GM23338 (cell line): ENCODE data around the gene PIGS. TPM values are rescaled to one million over a fixed set of nuclear protein-coding genes. Genes with fewer than 3 reads are reported as not detected.
A peak's percentile ranks its signal among the peaks of the same experiment; 100 is the strongest.

ENCODE experiments used
- ATAC-seq: fragments of 200-7000 bp; cut with Tn5 transposase; 3 replicates; pipeline ENCODE4 v1.9.1; 2020
- DNase-seq: peaks from one replicate; pipeline ENCODE4 v3.0.0-alpha.2; 2015; ENCODE audit warnings: low spot score
- H2AFZ ChIP-seq: fragments of 200-600 bp; sonication (generic); 2 replicates; pipeline ENCODE4 v1.8.0; 2016; ENCODE audit warnings: antibody characterized with exemption, mild to moderate bottlenecking, moderate library complexity
- H3F3A ChIP-seq: fragments of 200-600 bp; sonication (generic); replicated peaks from 2 replicates; pipeline ENCODE4 v1.8.0; 2017; ENCODE audit warnings: antibody characterized with exemption, mixed run types, low read depth
- H3K27ac ChIP-seq: fragments of 200-600 bp; sonication (generic); 2 replicates; pipeline ENCODE4 v1.6.1; 2016; ENCODE audit warnings: low read depth
- H3K27me3 ChIP-seq: fragments of 200-600 bp; sonication (generic); 2 replicates; pipeline ENCODE4 v1.8.0; 2016; ENCODE audit warnings: mild to moderate bottlenecking, mixed run types, moderate library complexity; ENCODE audit not compliant: insufficient read depth
- H3K36me3 ChIP-seq: fragments of 200-600 bp; sonication (generic); 2 replicates; pipeline ENCODE4 v1.8.0; 2016; ENCODE audit warnings: mild to moderate bottlenecking; ENCODE audit not compliant: insufficient read depth
- H3K4me1 ChIP-seq: fragments of 200-600 bp; sonication (generic); 2 replicates; pipeline ENCODE4 v1.8.0; 2016; ENCODE audit warnings: mild to moderate bottlenecking, moderate library complexity; ENCODE audit not compliant: insufficient read depth
- H3K4me2 ChIP-seq: fragments of 200-600 bp; sonication (generic); 2 replicates; pipeline ENCODE4 v1.7.1; 2017; ENCODE audit warnings: mixed run types
- H3K4me3 ChIP-seq: fragments of 200-600 bp; sonication (generic); 2 replicates; pipeline ENCODE4 v1.6.1; 2016; ENCODE audit warnings: mixed run types
- H3K79me2 ChIP-seq: fragments of 200-600 bp; sonication (generic); replicated peaks from 2 replicates; pipeline ENCODE4 v1.8.0; 2017; ENCODE audit warnings: mild to moderate bottlenecking; ENCODE audit not compliant: insufficient read depth
- H3K9me2 ChIP-seq: fragments of 200-600 bp; sonication (generic); 2 replicates; pipeline ENCODE4 v1.8.0; 2017; ENCODE audit not compliant: insufficient read depth
- H4K20me1 ChIP-seq: fragments of 200-600 bp; sonication (generic); replicated peaks from 2 replicates; pipeline ENCODE4 v1.8.0; 2017; ENCODE audit warnings: mild to moderate bottlenecking; ENCODE audit not compliant: insufficient read depth
- H3K27ac Mint-ChIP-seq: 2 replicates; pipeline ENCODE4 v1.8.0; 2020; ENCODE audit warnings: inconsistent platforms, mild to moderate bottlenecking, moderate library complexity, mixed read lengths
- H3K27me3 Mint-ChIP-seq: 3 replicates; pipeline ENCODE4 v1.8.0; 2022; ENCODE audit warnings: low read depth, mild to moderate bottlenecking, moderate library complexity, mixed read lengths, inconsistent platforms; ENCODE audit not compliant: insufficient read depth, poor library complexity
- H3K36me3 Mint-ChIP-seq: 3 replicates; pipeline ENCODE4 v1.8.0; 2021; ENCODE audit warnings: low read depth, mild to moderate bottlenecking, inconsistent platforms, moderate library complexity, mixed read lengths
- H3K4me1 Mint-ChIP-seq: 3 replicates; pipeline ENCODE4 v1.8.0; 2020; ENCODE audit warnings: mild to moderate bottlenecking, inconsistent platforms, mixed read lengths
- H3K4me3 Mint-ChIP-seq: 3 replicates; pipeline ENCODE4 v1.8.0; 2021; ENCODE audit warnings: moderate library complexity, mild to moderate bottlenecking, inconsistent platforms, mixed read lengths
- H3K9me3 Mint-ChIP-seq: 3 replicates; pipeline ENCODE4 v1.8.0; 2020; ENCODE audit warnings: moderate library complexity, mild to moderate bottlenecking, inconsistent platforms, mixed read lengths
- CREB1 ChIP-seq: fragments of 250-450 bp; sonication (Bioruptor Pico); IDR thresholded peaks from 2 replicates; pipeline ENCODE4 v1.5.0; 2020; ENCODE audit warnings: low read depth, mild to moderate bottlenecking, moderate library complexity
- CTCF ChIP-seq, 2 experiments: fragments of 200-600 bp in 1 of 2; sonication (generic) in 1 of 2; conservative IDR thresholded peaks; 2 replicates each; pipeline versions ENCODE4 v1.5.1 to v1.6.1; 2016 to 2017; ENCODE audit warnings: antibody characterized with exemption in 2 of 2, low read depth in 2 of 2, mild to moderate bottlenecking in 2 of 2, moderate library complexity in 1 of 2
- EZH2phosphoT487 ChIP-seq: fragments of 200-600 bp; sonication (generic); IDR thresholded peaks from one replicate; pipeline ENCODE4 v1.8.1; 2018; ENCODE audit warnings: antibody characterized with exemption; ENCODE audit not compliant: unreplicated experiment
- JUNB ChIP-seq: IDR thresholded peaks from one replicate; pipeline ENCODE4 v1.6.1; 2016; ENCODE audit warnings: antibody characterized with exemption; ENCODE audit not compliant: unreplicated experiment
- NANOG ChIP-seq: IDR thresholded peaks from 2 replicates; pipeline ENCODE4 v1.6.1; 2016; ENCODE audit warnings: antibody characterized with exemption, borderline replicate concordance
- REST ChIP-seq: IDR thresholded peaks from one replicate; pipeline ENCODE4 v1.6.1; 2018; ENCODE audit warnings: antibody characterized with exemption; ENCODE audit not compliant: unreplicated experiment
- STAT1 ChIP-seq: IDR thresholded peaks from one replicate; pipeline ENCODE4 v1.6.1; 2016; ENCODE audit warnings: antibody characterized with exemption; ENCODE audit not compliant: unreplicated experiment
- ZNF114 ChIP-seq: fragments of 250-450 bp; sonication (Bioruptor Pico); IDR thresholded peaks from 2 replicates; pipeline ENCODE4 v1.5.0; 2020; ENCODE audit warnings: mild to moderate bottlenecking, moderate library complexity
- ZNF462 ChIP-seq: fragments of 250-450 bp; sonication (Bioruptor Pico); IDR thresholded peaks from 2 replicates; pipeline ENCODE4 v1.5.0; 2020; ENCODE audit warnings: mild to moderate bottlenecking, moderate library complexity
- polyA plus RNA-seq: library from polyadenylated mRNA; unstranded; fragments of >200 nt; fragmentation: Nextera tagmentation; extraction: Ambion mirVana; gene quantifications from 2 replicates; pipeline ENCODE4 v1.2.1, GENCODE V29; 2016
- total RNA-seq: library from RNA; depleted of rRNA; stranded (reverse); fragments of >200 nt; shearing (Covaris generic); gene quantifications from 2 replicates; pipeline ENCODE4 v1.2.3, GENCODE V29; 2014

PIGS gene
- total and polyA plus RNA-seq, 2 experiments from 2014 or later: 16.4 to 53.2 TPM

GRCh38 chr17:28505986-28506665 is 65.2 kb downstream of the PIGS start, which contains the start of gene FOXN1:
Gene FOXN1, plus strand, starts transcription at chr17:28506348. Its CDS starts 17,622 bp downstream, at chr17:28523970.
- no peak for ATAC-seq
- no peaks in the 10 kb centered on the region for H3F3A ChIP-seq
- H4K20me1 ChIP-seq: no peaks in the 10 kb centered on the region
- no peaks in the 10 kb centered on the region for H3K36me3 ChIP-seq
- TF ChIP-seq NANOG (no peak), CTCF (conservative IDR thresholded peaks at IDR 0.05; ENCODE audit: low read depth in 2 of 2) (no peak), ZNF462 (CRISPR knock-in tag) (no peak), REST (no peak), EZH2phosphoT487 (no peak), ZNF114 (CRISPR knock-in tag) (no peak), CREB1 (CRISPR knock-in tag) (no peak), JUNB (no peak), STAT1 (no peak)
- no peak within 1 kb of the TSS for H3K4me2 ChIP-seq
- Mint-ChIP-seq H3K4me1 (peaks cover 24% of the 10 kb centered on the region), H3K36me3 (no peaks in the 10 kb centered on the region), H3K27me3 (peaks cover 7% of the 10 kb centered on the region), H3K9me3 (no peaks in the 10 kb centered on the region), H3K27ac (no peak within 1 kb of the TSS), H3K4me3 (no peak within 1 kb of the TSS; the same call in 2 of the 3 replicates)
- H3K9me2 ChIP-seq: no peaks in the 10 kb centered on the region
- 0 out of 2 replicates have a peak, but pooled peaks cover 6% of the 10 kb centered on the region for H3K27me3 ChIP-seq
- no peaks in the 10 kb centered on the region for H3K79me2 ChIP-seq
- 0 out of 2 replicates have a peak within 1 kb of the TSS, but pooled peaks have one; percentile 99 for H2AFZ ChIP-seq
- DNase-seq: no peak
- H3K4me3 ChIP-seq: no peak within 1 kb of the TSS
- H3K4me1 ChIP-seq: peaks cover 15% of the 10 kb centered on the region; the same call in 1 of the 2 replicates
- H3K27ac ChIP-seq: no peak within 1 kb of the TSS
